ENCODE measurements around the gene ALPG. TPM values are rescaled to one million over a fixed set of nuclear protein-coding genes. Genes with fewer than 3 reads are reported as not detected.
A peak's percentile ranks its signal among the peaks of the same experiment; 100 is the strongest.

Gene ALPG
- total and polyA plus RNA-seq, 2 of the 4 experiments (the other 2 are of a cell fraction): not detected

DNA sequence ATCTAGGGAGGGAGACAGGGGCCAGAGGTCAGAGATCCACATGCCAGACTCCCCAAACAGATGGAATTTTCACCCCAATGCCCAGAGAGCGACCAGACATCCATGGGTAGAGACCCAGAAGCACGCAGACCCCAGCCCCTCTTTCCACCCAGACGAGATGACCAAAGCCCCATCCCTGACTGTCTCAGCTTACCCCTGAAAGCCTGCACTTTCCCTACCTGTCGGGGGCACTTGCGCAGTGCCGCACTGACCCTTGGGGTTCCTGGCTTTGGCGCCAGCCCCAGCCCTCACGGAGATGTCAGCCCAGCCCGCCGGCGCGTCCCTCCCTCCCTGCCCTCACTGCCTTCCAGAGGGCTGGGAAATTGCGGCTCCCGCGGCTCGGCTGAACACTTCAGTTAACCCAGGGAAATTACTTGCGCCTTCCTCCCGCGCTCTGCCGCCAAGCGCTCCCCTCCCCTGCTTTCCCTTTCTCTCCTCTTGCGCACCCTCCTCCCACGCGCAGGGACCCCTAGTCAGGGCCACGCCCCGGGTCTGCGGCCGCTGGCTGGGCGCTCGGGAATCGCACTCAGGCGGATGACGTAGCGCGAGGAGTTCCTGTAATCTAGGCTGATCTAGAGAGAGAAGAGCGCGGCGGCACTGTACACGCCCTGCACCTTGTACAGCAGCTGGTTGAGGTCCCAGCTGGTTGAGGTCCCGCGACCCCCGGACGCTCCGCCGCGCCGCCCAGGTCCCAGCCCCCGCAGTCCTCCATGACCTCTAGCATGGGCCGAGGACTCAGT, 12.0 kb downstream of the ALPG start:
- peaks cover 83% of the 10 kb centered on the region for H3K27me3 ChIP-seq (ENCODE audit: control insufficient read depth, insufficient read depth, low read length)
- in situ Hi-C loops (cut with MboI; ENCODE audit: low sequenced_read_pairs): no loop called here
- ATAC-seq (ENCODE audit: low read depth) (peak; percentile 48), DNase-seq (no peak)
- H2AK9ac ChIP-seq (replicated peaks; ENCODE audit: low read depth, low read length, poor library complexity): peak overlapping the region; percentile 55
- POLR2A ChIA-PET (ENCODE audit: unreplicated experiment): interaction anchor here (0.6 kb wide), 1 partner anchor 9 kb away, joined by 3 read pairs; no protein-coding TSS in a partner anchor
- peak overlapping the region; percentile 15; the same call in 1 of the 2 replicates for H3K4me2 ChIP-seq (ENCODE audit: low read depth, low read length)
- no peak overlapping the region for H3K4me3 ChIP-seq (ENCODE audit: insufficient read depth, low read depth, low read length)
- H3K4me1 ChIP-seq (ENCODE audit: control insufficient read depth, insufficient read depth, low read length): no peaks in the 10 kb centered on the region
- BruUV-seq (replicated peaks): no TSS peak
- H3K23ac ChIP-seq (ENCODE audit: low read depth, low read length): no peak overlapping the region
- H2BK20ac ChIP-seq (ENCODE audit: low read depth, low read length): no peak overlapping the region
- 3% methylated on average over 25 of the region's 49 CpGs; no CpG with 5 or more reads in 1 of the 2 experiments for whole genome bisulfite sequencing, 2 experiments (ENCODE audit: extremely low coverage in 2 of 2, insufficient read length in 1 of 2)
- H2AK5ac ChIP-seq (ENCODE audit: low read depth, low read length): no peak overlapping the region
- intact Hi-C loops (cut with micrococcal nuclease): no loop called here
- H3K9me3 ChIP-seq (ENCODE audit: control insufficient read depth, insufficient read depth, low read length): peaks cover 5% of the 10 kb centered on the region; the same call in 1 of the 2 replicates
- H3K27ac ChIP-seq (ENCODE audit: insufficient read depth, low read length): no peak overlapping the region
- H3K18ac ChIP-seq (ENCODE audit: low read depth, low read length): no peak overlapping the region
- CTCF ChIA-PET: no interaction called here
- H3K56ac ChIP-seq (ENCODE audit: extremely low read depth, insufficient read depth, low read length): no peak overlapping the region
- peak overlapping the region; percentile 58 for H2AFZ ChIP-seq (replicated peaks; ENCODE audit: low read length, poor library complexity)
- H2BK120ac ChIP-seq (ENCODE audit: low read depth, low read length): no peak overlapping the region
- H3K4ac ChIP-seq (ENCODE audit: low read depth, low read length): no peak overlapping the region
- H3K36me3 ChIP-seq (ENCODE audit: control insufficient read depth, insufficient read depth, low read length): no peaks in the 10 kb centered on the region
- no peaks in the 10 kb centered on the region; the same call in 1 of the 2 replicates for H4K20me1 ChIP-seq (ENCODE audit: insufficient read depth, low read length)
- no peak overlapping the region for H2BK15ac ChIP-seq (ENCODE audit: low read depth, low read length)
- H4K5ac ChIP-seq (ENCODE audit: low read depth, low read length): no peak overlapping the region
- H4K91ac ChIP-seq (ENCODE audit: insufficient read depth, low read depth, low read length): no peak overlapping the region
- H3K79me1 ChIP-seq (ENCODE audit: low read depth in 1 of 2, low read length in 2 of 2): no peaks in the 10 kb centered on the region
- H2BK5ac ChIP-seq (ENCODE audit: low read depth, low read length, poor library complexity, severe bottlenecking): no peak overlapping the region
- H3K9me1 ChIP-seq (ENCODE audit: insufficient read depth, low read length): no peaks in the 10 kb centered on the region
- no peak overlapping the region for H4K8ac ChIP-seq (ENCODE audit: low read depth in 2 of 2, low read length in 2 of 2)
- H3K14ac ChIP-seq (replicated peaks; ENCODE audit: low read depth, low read length): no peak overlapping the region
- no peak overlapping the region for H3K9ac ChIP-seq (ENCODE audit: low read depth, low read length)
- dilution Hi-C loops (cut with HindIII; ENCODE audit: low sequenced_read_pairs, unreplicated experiment): no loop called here
- TF ChIP-seq CTCF (conservative IDR thresholded peaks at IDR 0.05; ENCODE audit: low read depth, low read length) (no peak), MAZ (IDR thresholded peaks at IDR 0.05; ENCODE audit: borderline replicate concordance, low read depth, low read length) (no peak), RAD21 (IDR thresholded peaks at IDR 0.05; ENCODE audit: low read length) (no peak), BHLHE40 (IDR thresholded peaks at IDR 0.05; ENCODE audit: low read depth, low read length) (no peak), RFX5 (IDR thresholded peaks at IDR 0.05; ENCODE audit: low read depth, low read length) (no peak), SMC3 (IDR thresholded peaks at IDR 0.05; ENCODE audit: low read depth, low read length) (no peak), MXI1 (IDR thresholded peaks at IDR 0.05; ENCODE audit: borderline replicate concordance, low read depth, low read length) (no peak), CEBPB (IDR thresholded peaks at IDR 0.05; ENCODE audit: low read depth, low read length) (no peak), CHD1 (IDR thresholded peaks at IDR 0.05; ENCODE audit: low read depth, low read length) (no peak), RCOR1 (IDR thresholded peaks at IDR 0.05; ENCODE audit: insufficient replicate concordance, low read length) (no peak), POLR2A (IDR thresholded peaks at IDR 0.05; ENCODE audit: low read depth, low read length) (no peak), FOS (IDR thresholded peaks at IDR 0.05; ENCODE audit: low read depth, low read length) (no peak), NFE2L2 (IDR thresholded peaks at IDR 0.05; ENCODE audit: low read depth, low read length) (no peak), MAFK (IDR thresholded peaks at IDR 0.05; ENCODE audit: low read depth, low read length) (no peak)
- TF ChIP-seq, protein P1, sequence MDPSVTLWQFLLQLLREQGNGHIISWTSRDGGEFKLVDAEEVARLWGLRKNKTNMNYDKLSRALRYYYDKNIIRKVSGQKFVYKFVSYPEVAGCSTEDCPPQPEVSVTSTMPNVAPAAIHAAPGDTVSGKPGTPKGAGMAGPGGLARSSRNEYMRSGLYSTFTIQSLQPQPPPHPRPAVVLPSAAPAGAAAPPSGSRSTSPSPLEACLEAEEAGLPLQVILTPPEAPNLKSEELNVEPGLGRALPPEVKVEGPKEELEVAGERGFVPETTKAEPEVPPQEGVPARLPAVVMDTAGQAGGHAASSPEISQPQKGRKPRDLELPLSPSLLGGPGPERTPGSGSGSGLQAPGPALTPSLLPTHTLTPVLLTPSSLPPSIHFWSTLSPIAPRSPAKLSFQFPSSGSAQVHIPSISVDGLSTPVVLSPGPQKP (IDR thresholded peaks at IDR 0.05; ENCODE audit: borderline replicate concordance, low read depth, low read length): no peak
